Gastroesophageal sphincter (tissue), 3 donors: Measurements from ENCODE around the gene RIOK3.
"Not testable (repeated sequence)": the region's sequence is repeated elsewhere in the genome, so short reads cannot be mapped to it uniquely, and the experiment has no call there.

Source experiments
- CTCF ChIP-seq, 4 experiments: fragments of 200-600 bp in 2 of 4; fragments of 450-650 bp in 2 of 4; sonication (generic) in 1 of 4; IDR thresholded peaks; one replicate each; pipeline ENCODE4 v1.5.1; 2017 to 2019; ENCODE audit warnings: antibody characterized with exemption in 4 of 4, mild to moderate bottlenecking in 2 of 4, moderate library complexity in 2 of 4
- EP300 ChIP-seq: sonication (generic); formaldehyde crosslinking; IDR thresholded peaks from one replicate; pipeline ENCODE4 v1.6.1; 2017; ENCODE audit warnings: antibody characterized with exemption, mild to moderate bottlenecking
- POLR2A ChIP-seq, 2 donors: fragments of 450-650 bp; IDR thresholded peaks; one replicate each; pipeline ENCODE4 v1.6.1; 2017; ENCODE audit warnings: antibody characterized with exemption in 2 of 2, mild to moderate bottlenecking in 2 of 2, moderate library complexity in 1 of 2
- POLR2AphosphoS5 ChIP-seq: sonication (generic); formaldehyde crosslinking; IDR thresholded peaks from one replicate; pipeline ENCODE4 v1.6.1; 2017; ENCODE audit warnings: antibody characterized with exemption

- not testable (repeated sequence) for TF ChIP-seq CTCF (IDR thresholded peaks at IDR 0.05); POLR2A (IDR thresholded peaks at IDR 0.05); POLR2AphosphoS5; EP300
These were observed 23.5 kb upstream of the RIOK3 start for GRCh38 chr18:23429538-23429937.
